ENCODE measurements around the gene CHRNA4.

DNA sequence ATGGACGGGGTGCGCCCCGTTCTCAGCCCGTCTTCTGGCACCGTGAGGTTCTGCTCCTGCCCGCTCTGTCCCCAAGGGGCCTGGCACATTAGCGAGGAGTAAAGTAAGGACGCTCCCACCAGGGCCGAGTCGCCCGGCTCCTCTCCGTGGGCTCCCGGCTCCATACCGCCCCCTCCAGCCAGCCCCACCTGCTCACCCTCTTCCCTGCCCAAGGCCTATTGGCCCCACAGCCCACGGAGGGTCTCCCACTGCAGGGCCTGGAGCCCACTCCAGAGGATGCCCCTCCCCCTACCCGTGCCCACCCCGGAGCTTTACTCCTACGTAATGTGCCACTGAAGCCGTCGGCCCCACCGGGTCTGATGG lies 47.5 kb upstream of the CHRNA4 start:
- TF ChIP-seq, protein P1, sequence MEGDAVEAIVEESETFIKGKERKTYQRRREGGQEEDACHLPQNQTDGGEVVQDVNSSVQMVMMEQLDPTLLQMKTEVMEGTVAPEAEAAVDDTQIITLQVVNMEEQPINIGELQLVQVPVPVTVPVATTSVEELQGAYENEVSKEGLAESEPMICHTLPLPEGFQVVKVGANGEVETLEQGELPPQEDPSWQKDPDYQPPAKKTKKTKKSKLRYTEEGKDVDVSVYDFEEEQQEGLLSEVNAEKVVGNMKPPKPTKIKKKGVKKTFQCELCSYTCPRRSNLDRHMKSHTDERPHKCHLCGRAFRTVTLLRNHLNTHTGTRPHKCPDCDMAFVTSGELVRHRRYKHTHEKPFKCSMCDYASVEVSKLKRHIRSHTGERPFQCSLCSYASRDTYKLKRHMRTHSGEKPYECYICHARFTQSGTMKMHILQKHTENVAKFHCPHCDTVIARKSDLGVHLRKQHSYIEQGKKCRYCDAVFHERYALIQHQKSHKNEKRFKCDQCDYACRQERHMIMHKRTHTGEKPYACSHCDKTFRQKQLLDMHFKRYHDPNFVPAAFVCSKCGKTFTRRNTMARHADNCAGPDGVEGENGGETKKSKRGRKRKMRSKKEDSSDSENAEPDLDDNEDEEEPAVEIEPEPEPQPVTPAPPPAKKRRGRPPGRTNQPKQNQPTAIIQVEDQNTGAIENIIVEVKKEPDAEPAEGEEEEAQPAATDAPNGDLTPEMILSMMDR (IDR thresholded peaks at IDR 0.05), result no peak
- no peak for TF ChIP-seq POLR2A (IDR thresholded peaks at IDR 0.05)
